ENCODE results near the gene SLC13A4.
"Not testable (repeated sequence)": the region's sequence is repeated elsewhere in the genome, so short reads cannot be mapped to it uniquely, and the experiment has no call there.

Gene SLC13A4

DNA sequence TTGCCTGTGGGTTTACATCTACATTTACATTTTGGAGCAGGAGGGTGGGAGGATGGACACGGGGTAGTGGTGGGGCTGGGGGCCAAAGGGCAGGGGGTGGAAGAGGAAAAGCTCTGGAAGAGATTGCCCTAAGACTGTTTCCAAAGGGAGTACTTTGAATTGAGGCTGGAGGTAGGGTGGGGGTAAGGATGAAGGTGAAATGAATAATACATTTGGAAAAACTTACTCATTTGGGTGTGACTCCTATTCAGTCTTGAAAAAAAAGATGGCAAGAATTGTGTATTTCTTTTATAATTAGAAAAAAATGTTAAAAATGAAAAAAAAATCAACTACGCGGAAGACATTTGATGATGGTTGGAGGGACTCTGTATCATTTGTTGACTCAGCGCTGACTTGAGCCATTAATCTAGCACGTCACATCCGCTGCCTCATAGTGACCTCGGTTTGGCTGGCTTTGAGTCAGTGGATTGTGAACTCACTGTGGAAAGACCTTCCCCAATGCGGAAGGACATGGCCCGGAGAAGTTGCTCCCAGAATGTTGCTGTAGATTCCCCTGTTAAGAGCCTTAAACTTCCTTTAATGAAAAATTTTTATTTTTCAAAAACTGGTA is 17.8 kb upstream of the SLC13A4 start:
- no peak overlapping the region for H3K27ac ChIP-seq
- TF ChIP-seq, protein P1, sequence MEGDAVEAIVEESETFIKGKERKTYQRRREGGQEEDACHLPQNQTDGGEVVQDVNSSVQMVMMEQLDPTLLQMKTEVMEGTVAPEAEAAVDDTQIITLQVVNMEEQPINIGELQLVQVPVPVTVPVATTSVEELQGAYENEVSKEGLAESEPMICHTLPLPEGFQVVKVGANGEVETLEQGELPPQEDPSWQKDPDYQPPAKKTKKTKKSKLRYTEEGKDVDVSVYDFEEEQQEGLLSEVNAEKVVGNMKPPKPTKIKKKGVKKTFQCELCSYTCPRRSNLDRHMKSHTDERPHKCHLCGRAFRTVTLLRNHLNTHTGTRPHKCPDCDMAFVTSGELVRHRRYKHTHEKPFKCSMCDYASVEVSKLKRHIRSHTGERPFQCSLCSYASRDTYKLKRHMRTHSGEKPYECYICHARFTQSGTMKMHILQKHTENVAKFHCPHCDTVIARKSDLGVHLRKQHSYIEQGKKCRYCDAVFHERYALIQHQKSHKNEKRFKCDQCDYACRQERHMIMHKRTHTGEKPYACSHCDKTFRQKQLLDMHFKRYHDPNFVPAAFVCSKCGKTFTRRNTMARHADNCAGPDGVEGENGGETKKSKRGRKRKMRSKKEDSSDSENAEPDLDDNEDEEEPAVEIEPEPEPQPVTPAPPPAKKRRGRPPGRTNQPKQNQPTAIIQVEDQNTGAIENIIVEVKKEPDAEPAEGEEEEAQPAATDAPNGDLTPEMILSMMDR (conservative IDR thresholded peaks at IDR 0.05) = no peak

DNA sequence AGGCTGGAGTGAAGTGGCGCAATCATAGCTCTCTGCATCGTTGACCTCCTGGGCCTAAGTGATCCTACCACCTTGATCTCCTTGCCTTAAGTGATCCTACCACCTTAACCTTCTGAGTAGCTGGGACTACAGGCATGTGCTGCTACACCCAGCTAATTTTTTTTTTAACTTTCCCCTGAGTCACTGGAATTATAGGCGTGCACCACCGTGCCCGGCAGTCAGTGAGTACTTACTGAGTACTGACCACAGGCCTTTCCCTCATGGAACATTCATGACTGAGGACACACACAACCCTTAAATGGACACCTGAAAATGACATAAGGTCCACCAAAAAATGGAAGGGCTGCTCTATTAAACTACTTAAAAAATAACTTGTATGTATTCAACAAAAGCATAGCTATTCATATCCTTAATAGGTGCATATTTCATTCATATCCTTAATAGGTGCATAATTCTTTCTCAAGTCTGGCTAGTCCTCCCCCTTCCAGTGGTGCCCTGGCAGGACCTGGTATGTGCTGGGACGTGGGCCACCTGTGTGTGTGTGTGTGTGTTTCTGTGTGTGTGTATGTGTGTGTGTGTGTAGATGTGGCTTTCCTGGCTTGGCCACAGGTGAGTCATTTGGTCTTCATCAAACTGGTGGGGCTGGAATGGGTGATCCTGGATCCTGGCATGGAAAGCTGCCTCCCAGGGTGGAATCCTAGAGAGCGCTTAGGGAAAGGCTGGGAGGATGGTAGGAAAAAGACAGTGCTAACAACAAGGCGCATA is 17.1 kb upstream of the SLC13A4 start:
- TF ChIP-seq, protein P1 (conservative IDR thresholded peaks at IDR 0.05) = no peak
- H3K27ac ChIP-seq = no peak overlapping the region

DNA sequence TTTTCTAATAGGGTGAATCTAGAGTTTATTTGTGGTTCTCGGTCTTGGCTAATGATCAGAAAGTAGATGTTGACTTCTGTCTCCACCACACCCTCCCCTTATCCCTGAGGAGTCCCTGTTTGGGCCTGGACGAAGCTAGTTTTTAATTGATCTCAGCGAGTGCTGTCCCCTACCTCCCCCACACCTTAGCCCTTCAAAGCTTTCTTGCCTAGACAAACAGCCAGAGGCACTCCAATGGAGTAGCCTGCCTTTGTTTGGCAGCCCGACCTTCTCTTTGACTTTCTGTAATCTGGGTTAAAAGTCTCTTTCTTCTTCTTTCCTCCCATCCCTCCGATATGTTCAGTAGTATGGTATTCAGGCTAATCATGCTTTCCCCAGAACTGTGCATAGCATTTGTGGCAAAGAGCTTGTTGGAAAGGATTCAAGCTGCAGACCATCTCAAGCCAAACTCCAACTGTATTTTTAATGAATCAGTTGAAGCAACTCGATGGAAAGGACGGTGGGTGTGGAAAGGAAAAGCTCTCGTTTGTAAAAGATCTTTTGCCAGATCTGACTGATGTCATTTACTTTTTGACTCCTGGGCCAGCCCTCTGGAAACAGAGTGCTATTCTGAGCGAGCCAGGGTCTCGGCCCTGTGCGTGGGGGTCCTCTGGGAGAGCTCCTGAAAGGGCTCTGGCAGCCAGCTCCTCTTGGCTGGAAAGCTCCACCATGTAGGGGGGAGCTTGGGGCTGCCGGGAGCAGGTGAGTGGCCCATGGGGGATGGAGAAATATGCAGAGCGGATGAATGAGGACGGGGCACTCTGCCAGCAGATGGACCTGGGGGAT is 16.1 kb upstream of the SLC13A4 start:
- TF ChIP-seq, protein P1 (conservative IDR thresholded peaks at IDR 0.05) = no peak
- no peak overlapping the region for H3K27ac ChIP-seq

DNA sequence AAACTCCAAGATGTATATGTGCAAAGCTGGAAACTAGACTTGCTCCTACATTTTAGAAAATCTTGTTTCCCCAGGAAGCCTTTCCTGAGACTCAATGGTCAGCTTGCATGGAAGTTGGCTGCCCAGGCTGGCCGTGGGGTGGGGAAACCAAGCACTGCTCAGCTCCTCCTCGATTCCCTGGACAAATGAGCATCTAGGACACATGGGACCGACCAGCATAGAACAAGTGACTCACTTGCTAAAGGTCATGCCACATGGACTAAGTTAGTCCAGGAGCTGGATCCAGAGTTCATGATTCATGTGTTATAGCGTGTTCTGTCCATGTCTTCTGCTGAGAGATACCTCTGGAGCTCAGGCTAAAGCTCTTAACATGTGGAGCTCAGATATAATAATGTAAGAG is 14.4 kb upstream of the SLC13A4 start:
- H3K27ac ChIP-seq = no peak overlapping the region
- TF ChIP-seq, protein P1 (conservative IDR thresholded peaks at IDR 0.05) = no peak

DNA sequence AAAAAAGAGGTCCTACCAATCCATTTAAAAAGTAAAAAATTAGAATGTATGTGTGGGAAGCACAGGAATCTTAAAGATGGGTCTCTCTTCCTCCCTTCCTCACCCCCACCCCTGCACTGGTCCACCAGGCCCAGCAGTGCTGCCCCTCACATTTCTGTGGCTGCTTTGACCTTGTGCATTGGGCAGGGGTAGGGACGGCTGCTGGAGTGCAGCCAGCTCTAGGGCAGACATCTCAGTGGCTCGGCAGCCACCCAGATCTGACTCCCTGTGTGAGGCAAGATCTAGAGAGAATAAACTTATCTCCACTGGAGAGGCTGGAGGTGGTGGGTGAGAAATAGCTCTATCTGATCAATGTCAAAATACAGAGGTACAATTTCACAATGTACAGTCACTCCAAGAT is 13.9 kb upstream of the SLC13A4 start:
- no peak overlapping the region for H3K27ac ChIP-seq
- TF ChIP-seq, protein P1 (conservative IDR thresholded peaks at IDR 0.05) = no peak

DNA sequence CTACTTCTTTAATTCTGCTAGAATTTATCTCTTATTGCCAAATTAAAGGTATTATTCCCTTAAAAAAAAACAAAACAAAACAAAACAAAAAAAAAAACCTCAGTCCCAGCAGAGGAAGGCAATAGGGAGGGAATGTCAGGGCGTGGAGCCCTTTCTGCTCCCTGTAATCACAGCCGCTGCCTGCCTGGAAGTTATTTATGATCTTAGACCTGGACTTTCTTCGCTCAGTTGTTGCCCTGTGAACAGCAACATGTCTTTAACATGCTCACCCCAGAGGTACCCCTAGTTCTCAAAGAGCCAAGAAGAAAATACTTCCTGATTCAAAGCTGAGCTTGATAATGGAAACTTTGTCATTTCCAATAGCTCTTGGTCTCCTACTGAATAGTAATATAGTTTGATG is 12.9 kb upstream of the SLC13A4 start:
- no peak overlapping the region for H3K27ac ChIP-seq
- TF ChIP-seq, protein P1 (conservative IDR thresholded peaks at IDR 0.05) = no peak

DNA sequence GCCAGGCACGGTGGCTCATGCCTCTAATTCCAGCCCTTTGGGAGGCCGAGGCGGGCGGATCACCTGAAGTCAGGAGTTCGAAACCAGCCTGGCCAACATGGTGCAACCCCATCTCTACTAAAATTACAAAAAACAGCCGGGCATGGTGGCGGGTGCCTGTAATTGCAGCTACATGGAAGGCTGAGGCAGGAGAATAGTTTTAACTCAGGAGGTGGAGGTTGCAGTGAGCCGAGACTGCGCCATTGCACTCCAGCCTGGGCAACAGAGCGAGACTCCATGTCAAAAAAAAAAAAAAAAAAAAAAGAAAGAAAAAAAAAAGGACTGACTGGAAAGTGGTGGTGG is 9.3 kb upstream of the SLC13A4 start:
- not testable (repeated sequence) for H3K27ac ChIP-seq

Measured in VCaP (cell line).